IPS-18a (cell line): Measurements from ENCODE around the gene S100A12.
"Not testable (repeated sequence)": the region's sequence is repeated elsewhere in the genome, so short reads cannot be mapped to it uniquely, and the experiment has no call there.

ENCODE experiments used
- H3K27ac ChIP-seq: one replicate; pipeline ENCODE4 v1.5.1; 2013; ENCODE audit warnings: low read length
- H3K27me3 ChIP-seq: one replicate; pipeline ENCODE4 v1.6.1; 2013; ENCODE audit warnings: mild to moderate bottlenecking, low read length; ENCODE audit not compliant: control insufficient read depth, insufficient read depth
- H3K36me3 ChIP-seq: one replicate; pipeline ENCODE4 v1.6.1; 2013; ENCODE audit warnings: low read depth, low read length; ENCODE audit not compliant: control insufficient read depth
- H3K4me1 ChIP-seq: one replicate; pipeline ENCODE4 v1.6.1; 2013; ENCODE audit warnings: low read depth, low read length; ENCODE audit not compliant: control insufficient read depth
- H3K4me3 ChIP-seq: one replicate; pipeline ENCODE4 v1.5.1; 2013; ENCODE audit warnings: low read length
- H3K9ac ChIP-seq: one replicate; pipeline ENCODE4 v1.6.1; 2013; ENCODE audit warnings: mild to moderate bottlenecking, low read length, moderate library complexity
- H3K9me3 ChIP-seq: one replicate; pipeline ENCODE4 v1.6.1; 2013; ENCODE audit warnings: low read depth, low read length; ENCODE audit not compliant: control insufficient read depth

S100A12 gene

DNA sequence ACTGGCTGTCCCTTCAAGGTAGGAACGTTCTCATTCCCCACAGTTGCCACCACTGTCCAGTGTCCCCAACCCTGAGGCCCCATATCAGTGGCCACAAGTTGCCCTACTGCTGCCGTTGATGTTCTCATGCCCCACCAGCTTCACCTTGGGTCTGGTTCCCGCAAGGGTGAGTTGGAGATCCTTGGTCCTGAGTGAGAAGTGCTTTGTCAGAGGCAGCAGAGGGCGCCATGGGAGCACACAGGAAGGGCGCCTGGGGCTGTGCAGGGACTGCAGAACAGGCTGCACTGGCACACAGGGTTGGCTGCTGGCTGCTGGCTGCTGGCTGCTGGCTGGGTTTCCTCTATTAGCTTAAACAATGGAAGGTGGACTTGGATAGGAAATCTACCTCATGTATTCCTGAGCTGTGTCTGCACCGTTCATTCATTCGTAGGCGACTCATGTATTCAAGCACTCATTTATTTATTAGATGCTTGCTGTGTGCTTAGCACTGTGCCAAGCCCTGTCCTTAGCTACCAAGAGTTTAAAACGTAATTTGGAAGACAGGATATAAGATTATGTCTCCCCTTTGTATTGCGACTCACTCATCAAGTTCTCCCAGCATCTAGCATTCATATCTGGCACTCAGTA, 19.9 kb downstream of the S100A12 start:
- H3K27me3 ChIP-seq = no peaks in the 10 kb centered on the region
- H3K4me3 ChIP-seq = no peak overlapping the region
- H3K9me3 ChIP-seq = no peaks in the 10 kb centered on the region
- no peaks in the 10 kb centered on the region for H3K36me3 ChIP-seq
- H3K4me1 ChIP-seq = no peaks in the 10 kb centered on the region
- H3K9ac ChIP-seq = no peak overlapping the region
- no peak overlapping the region for H3K27ac ChIP-seq

DNA sequence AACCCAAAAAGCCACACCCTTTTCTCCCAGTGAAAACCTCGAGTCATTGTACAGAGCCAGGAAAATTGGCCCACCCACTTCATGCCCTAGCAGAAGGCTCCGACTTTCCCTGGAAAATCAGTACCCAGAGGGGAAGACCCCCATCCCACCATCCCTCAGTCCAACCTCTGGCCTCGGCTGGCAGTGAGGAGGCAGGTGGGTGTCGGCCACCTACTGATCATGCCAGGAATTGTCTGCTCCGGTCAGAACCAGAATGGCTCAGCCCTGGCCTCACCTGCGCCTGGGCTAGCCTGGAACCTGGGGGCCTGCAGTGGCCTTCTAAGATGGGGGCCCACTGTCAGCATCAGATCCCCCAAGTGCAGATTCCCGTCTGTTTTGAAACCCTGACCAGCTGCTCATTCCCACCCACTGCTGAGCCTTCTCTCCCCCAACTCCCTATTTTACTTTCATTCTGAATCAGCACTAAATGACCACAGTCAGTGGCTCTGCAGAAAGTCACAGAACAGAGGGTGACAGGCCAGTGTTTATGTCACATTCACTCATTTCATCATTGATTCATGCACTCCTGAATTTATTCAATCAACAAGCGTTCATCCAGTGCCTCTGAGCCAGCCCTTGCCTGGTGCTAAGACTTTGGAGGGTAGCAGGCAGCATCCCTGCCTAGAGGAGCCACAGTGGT, 20.8 kb downstream of the S100A12 start:
- no peak overlapping the region for H3K9ac ChIP-seq
- no peaks in the 10 kb centered on the region for H3K4me1 ChIP-seq
- H3K27ac ChIP-seq = no peak overlapping the region
- no peaks in the 10 kb centered on the region for H3K27me3 ChIP-seq
- H3K4me3 ChIP-seq = no peak overlapping the region
- H3K36me3 ChIP-seq = no peaks in the 10 kb centered on the region
- H3K9me3 ChIP-seq = no peaks in the 10 kb centered on the region

DNA sequence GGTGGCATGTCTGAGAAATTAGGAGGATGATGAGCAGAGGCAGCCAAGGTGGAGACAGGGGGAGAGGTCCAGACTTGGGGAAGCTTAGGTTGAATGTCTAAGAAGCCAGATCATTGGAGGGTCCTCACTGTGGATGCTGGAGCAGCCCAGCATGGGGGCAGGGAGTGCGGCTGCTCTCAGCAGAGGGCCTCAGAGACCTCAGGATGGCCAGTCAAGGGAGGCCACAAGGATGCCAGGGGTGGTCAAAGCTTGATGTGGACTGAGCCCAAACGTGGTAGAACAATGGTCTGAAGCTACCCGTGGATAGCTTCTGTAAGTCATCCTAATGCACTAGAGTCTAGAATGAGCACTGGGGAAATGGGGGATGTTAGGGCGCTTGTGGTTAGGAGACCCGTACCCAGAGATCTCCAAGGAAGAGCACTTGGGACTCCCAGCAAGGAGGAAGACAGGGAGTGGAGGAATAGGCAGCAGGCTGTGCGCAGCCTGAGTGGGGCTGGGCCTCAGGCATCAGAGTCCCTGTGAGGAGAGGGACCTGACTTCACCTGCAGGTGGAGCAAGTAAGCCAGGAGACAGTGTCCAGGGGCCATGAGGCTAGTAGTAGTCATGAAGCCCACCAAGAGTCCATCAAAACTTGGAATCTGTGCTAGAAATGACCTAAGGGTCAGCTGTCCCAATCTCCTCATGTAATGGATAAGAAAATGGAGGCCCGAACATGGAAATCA, 22.0 kb downstream of the S100A12 start:
- Histone ChIP-seq H3K27ac (no peak overlapping the region), H3K27me3 (no peaks in the 10 kb centered on the region), H3K4me3 (no peak overlapping the region), H3K9me3 (no peaks in the 10 kb centered on the region), H3K36me3 (no peaks in the 10 kb centered on the region), H3K4me1 (no peaks in the 10 kb centered on the region), H3K9ac (no peak overlapping the region)

DNA sequence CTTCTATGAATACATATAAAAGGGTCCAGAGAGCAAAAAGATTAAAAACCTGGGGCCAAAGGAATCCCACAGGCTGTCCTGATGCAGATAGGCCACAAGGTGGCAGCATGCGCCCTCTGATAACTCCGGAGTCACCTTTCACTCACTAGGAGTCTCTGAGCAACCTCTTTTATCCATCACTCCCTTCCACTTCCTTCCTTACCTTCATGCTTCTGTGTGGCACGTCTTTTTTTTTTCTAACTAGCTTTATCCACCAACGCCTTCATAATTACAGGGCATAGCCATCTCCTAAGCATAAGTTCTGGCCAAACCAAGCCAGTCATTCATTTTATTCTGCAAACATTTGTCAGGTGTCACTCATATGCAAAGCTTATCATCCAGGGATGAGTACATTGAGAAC, 22.9 kb downstream of the S100A12 start:
- H3K9me3 ChIP-seq = no peaks in the 10 kb centered on the region
- no peaks in the 10 kb centered on the region for H3K27me3 ChIP-seq
- no peak overlapping the region for H3K27ac ChIP-seq

DNA sequence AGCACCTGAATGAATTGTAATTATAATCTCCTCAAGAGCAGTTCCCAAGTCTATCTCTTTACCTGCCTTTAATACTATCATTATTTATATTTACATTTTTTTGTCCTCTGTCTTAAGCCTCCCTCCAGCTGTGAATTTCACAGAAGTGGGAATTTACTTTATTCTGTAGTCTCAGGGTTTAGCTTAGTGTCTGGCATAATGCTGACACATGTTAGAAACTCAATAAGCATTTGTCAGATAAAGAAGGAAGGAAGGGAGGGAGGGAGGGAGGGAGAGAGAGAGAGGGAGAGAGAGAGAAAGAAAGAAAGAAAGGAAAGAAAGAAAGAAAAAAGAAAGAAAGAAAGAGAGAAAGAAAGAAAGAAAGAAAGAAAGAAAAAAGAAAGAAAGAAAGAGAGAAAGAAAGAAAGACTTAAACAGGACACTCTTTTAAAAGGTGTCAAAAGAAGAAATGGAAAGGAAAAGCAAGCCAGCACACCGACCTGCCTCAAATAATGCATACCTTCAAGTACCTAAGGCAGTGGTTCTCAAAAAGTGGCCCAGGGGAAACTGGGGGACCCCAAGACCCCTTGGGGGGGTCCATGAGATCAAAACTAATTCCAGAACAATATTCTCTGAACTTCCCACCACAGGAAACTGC, 25.0 kb downstream of the S100A12 start:
- H3K9ac ChIP-seq = no peak overlapping the region
- no peaks in the 10 kb centered on the region for H3K9me3 ChIP-seq
- no peaks in the 10 kb centered on the region for H3K36me3 ChIP-seq
- H3K4me1 ChIP-seq = no peaks in the 10 kb centered on the region
- no peaks in the 10 kb centered on the region for H3K27me3 ChIP-seq
- H3K27ac ChIP-seq = no peak overlapping the region
- H3K4me3 ChIP-seq = no peak overlapping the region

More for the DNA sequence above, 22.9 kb downstream of the S100A12 start:
- no peak overlapping the region for H3K9ac ChIP-seq
- no peak overlapping the region for H3K4me3 ChIP-seq
- H3K4me1 ChIP-seq = no peaks in the 10 kb centered on the region
- no peaks in the 10 kb centered on the region for H3K36me3 ChIP-seq

DNA sequence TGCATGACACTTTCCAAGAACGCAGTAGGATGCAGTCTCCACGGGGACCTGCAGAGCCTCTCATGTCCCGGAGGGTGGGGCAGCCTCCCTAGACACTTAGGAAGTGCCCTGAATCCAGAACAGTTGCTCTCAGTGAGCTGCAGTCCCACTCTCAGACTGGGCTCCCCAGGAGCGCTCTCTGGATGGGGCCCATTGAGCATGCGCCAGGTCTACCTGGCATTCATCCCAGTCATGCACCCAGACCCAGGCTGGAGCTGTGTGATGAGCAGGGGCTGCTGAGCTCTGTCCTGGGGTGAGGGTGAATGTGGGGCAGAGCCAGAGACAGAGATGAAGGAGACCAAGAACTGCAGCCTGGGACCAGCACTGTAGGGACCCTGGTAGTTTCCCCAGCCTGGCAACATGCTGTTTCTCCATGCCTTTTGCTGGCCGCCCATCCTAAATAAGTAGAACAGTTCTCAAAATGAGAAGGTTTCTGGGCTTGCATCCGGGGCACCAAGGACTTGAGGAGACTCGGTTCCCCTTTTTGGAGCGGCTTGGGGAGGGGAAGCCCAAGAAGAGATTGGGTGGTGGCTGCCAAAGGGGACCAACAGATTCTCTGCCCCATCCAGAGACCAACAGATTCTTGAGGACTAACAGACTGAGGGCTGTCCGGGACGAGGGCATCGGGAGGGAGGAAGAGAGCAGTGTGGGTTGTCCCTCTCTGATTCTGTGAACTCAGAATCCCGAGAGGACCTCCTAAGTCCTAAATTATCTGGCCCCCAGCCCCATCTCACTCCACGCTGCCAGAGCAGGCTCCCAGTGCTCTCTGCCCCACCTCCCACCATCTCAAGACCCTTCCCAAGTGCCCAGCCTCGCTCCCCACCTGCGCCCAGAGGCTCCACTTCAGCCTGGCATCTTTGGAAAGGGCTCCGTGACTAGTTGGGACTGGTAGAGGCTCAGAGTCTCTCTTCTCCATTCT, 25.8 kb downstream of the S100A12 start:
- Histone ChIP-seq H3K9me3 (no peaks in the 10 kb centered on the region), H3K36me3 (no peaks in the 10 kb centered on the region), H3K27me3 (no peaks in the 10 kb centered on the region), H3K27ac (no peak overlapping the region), H3K9ac (no peak overlapping the region), H3K4me1 (no peaks in the 10 kb centered on the region), H3K4me3 (no peak overlapping the region)

DNA sequence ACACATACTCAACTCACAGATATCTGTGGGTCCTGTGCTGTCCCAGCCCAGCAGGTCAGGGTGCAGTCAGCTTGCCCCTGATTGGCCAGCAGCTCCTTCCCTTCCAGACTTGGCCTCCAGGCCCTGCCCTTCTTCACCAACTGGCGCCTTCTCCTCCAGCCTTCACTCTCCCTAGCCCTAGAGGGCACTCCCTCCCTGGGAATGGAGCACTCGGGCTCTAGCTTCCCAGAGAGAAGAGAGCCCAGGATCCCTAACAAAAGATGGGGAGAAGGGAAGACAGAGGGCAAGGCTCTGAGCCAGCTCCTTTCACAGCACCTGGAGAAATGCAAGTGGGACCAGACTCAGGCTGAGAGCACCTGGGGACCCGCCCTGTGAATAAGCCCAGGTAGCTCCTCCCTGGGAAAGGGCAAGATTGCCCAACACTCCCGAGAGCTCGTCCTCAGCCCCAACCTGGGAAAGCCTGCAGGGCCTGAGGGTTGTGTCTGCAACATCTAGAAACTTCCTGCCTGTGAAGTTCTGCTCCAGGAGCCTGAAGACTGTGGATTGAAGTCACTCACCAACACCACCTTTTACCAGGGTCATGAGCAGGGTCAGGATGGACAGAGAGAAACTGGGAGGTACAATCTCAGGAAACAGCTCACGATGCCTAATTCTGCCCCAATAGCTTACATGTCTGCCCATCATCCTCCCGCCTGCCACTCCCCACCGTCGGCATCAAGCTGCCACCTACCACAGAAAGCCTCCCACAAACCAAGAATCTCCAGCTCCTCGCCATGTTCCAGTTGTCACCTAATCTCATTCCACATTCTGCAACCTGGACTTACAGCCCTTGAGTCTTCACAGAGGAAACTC, 26.7 kb downstream of the S100A12 start, which contains the start of gene PGLYRP4:
Gene PGLYRP4, minus strand, starts transcription at position 331 of the 852 bp plus-strand sequence. CDS start 909 bp downstream, outside the sequence.
- no peaks in the 10 kb centered on the region for H3K36me3 ChIP-seq
- no peaks in the 10 kb centered on the region for H3K9me3 ChIP-seq
- H3K4me3 ChIP-seq = no peak within 1 kb of the TSS
- H3K27me3 ChIP-seq = no peaks in the 10 kb centered on the region
- no peak within 1 kb of the TSS for H3K27ac ChIP-seq
- no peaks in the 10 kb centered on the region for H3K4me1 ChIP-seq
- H3K9ac ChIP-seq = no peak within 1 kb of the TSS

DNA sequence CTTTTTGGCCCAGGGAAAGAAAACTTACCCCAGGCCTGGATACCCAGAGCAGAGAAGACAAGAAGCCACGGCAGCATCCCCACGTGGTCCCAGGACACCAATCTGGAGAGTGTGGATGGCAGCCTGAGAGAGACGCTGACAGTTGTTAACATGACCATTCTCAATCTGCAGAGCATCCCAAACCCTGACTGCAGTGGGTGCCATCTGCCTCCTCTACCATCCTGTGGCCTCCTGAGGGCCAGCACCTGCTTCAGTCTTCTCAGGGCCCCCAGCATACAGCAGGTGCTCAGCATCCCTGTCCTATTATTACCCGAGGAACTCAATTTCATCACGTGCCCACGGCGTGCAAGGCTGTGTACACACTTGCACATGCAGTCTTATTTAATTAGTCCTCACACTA, 27.6 kb downstream of the S100A12 start:
- Histone ChIP-seq H3K27ac (no peak overlapping the region), H3K4me1 (no peaks in the 10 kb centered on the region), H3K4me3 (no peak overlapping the region), H3K9me3 (no peaks in the 10 kb centered on the region), H3K36me3 (no peaks in the 10 kb centered on the region), H3K9ac (no peak overlapping the region), H3K27me3 (no peaks in the 10 kb centered on the region)

DNA sequence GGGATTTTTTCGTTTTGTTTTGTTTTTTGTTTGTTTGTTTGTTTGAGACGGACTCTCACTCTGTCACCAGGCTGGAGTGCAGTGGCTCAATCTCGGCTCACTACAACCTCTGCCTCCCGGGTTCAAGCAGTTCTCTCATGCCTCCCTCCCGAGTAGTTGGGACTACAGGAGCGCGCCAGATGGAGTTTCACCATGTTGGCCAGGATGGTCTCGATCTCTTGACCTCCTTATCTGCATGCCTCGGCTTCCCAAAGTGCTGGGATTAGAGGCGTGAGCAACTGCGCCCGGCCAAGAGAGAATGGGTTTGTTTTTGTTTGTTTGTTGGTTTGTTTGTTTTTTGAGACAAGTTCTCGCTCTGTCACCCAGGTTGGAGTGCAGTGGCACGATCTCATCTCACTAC, 28.4 kb downstream of the S100A12 start:
- H3K4me3 ChIP-seq, H3K27me3 ChIP-seq, H3K9ac ChIP-seq, H3K9me3 ChIP-seq, H3K27ac ChIP-seq, H3K36me3 ChIP-seq, H3K4me1 ChIP-seq: not testable (repeated sequence)

DNA sequence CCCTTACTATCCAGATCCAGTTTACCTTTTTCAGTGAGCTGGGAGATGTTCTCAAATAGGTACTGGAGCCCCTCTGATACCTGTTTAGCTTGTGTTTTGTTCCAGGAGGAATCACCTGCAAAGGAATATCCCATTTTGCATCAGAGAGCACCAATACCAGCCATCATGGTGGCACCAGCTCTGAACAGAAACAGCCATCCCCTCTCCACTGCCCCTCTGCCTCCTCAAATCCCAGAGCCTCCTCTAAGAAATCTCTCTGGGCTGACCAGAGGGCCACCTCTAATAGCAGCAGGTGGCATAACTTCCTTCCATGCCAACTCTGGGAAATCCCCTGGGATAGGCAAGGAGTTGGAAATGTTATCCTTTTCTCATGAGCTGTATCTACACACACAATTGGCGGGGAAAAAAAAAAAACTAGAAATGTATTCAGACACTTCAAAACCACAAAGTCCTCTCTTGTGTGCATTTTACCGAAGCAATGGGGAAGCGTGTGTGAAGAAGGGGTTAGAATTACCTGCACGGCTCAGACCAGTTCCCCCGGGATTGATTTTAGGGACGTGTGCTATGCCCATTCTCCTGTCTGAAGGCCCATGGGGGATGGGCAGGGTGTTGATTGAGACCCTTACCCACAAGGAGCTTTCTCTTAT, 29.2 kb downstream of the S100A12 start:
- Histone ChIP-seq H3K9ac (no peak overlapping the region), H3K27ac (no peak overlapping the region), H3K9me3 (no peaks in the 10 kb centered on the region), H3K4me1 (no peaks in the 10 kb centered on the region), H3K4me3 (no peak overlapping the region), H3K36me3 (no peaks in the 10 kb centered on the region), H3K27me3 (no peaks in the 10 kb centered on the region)
